AG04449 (cell line): Measurements from ENCODE around the gene METTL1.

Experiments used
- CTCF ChIA-PET: fragments of 350-600 bp; formaldehyde crosslinking; extraction: SDS; loops from one replicate; lab custom pipeline; 2021; ENCODE audit warnings: antibody characterized with exemption; lab: Yijun Ruan, JAX
- POLR2A ChIA-PET: fragments of 400-600, 350-600 bp; formaldehyde crosslinking; extraction: SDS; loops from one replicate; lab custom pipeline; 2020; ENCODE audit warnings: antibody characterized with exemption, inconsistent platforms; lab: Yijun Ruan, JAX
- DNase-seq: peaks from one replicate; pipeline ENCODE4 v3.0.0-alpha.2; 2010; ENCODE audit warnings: low read depth, low spot score
- H3K4me3 ChIP-seq: 2 replicates; pipeline ENCODE4 v1.5.1; 2011; ENCODE audit warnings: low read depth, mild to moderate bottlenecking, control low read depth, low read length
- TF ChIP-seq, protein P1 (sequence below): IDR thresholded peaks from one replicate; pipeline ENCODE4 v1.5.1; 2011; ENCODE audit warnings: mild to moderate bottlenecking, moderate library complexity, low read length, control low read depth, inconsistent platforms; ENCODE audit not compliant: insufficient read depth; ENCODE audit errors: missing control alignments

The METTL1 gene

DNA sequence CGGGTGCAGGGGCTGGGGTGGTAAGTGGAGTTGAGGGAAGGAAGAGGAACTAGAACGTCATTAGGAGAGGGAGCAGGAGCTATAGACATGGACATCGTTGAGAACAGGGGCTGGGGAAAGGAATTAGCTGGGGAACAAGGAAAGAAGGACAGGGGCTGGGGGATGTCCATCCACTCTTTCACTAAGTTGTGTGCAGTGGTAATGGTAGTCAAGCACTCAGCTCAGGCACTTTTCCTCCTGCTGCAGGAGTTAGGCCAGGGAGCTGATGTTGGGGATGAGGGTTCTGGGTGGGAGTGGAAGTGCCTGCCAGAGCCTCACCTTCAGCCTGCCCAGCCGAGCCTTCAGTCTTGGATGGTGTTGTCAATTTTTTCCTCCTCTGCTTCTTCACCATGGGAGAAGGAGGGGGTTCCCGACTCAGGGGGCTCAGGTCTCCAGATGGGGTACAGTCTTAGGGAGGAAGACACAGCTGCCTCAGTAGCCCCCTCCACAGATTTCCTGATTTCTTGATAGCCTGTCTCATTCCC lies 42.5 kb downstream of the METTL1 start:
- CTCF ChIA-PET, result interaction anchor here (1.3 kb wide), 1 partner anchor 15 kb away, joined by 3 read pairs; no protein-coding TSS in a partner anchor
- POLR2A ChIA-PET, result no interaction called here
- no peak overlapping the region for H3K4me3 ChIP-seq
- no peak for DNase-seq
- TF ChIP-seq, protein P1, sequence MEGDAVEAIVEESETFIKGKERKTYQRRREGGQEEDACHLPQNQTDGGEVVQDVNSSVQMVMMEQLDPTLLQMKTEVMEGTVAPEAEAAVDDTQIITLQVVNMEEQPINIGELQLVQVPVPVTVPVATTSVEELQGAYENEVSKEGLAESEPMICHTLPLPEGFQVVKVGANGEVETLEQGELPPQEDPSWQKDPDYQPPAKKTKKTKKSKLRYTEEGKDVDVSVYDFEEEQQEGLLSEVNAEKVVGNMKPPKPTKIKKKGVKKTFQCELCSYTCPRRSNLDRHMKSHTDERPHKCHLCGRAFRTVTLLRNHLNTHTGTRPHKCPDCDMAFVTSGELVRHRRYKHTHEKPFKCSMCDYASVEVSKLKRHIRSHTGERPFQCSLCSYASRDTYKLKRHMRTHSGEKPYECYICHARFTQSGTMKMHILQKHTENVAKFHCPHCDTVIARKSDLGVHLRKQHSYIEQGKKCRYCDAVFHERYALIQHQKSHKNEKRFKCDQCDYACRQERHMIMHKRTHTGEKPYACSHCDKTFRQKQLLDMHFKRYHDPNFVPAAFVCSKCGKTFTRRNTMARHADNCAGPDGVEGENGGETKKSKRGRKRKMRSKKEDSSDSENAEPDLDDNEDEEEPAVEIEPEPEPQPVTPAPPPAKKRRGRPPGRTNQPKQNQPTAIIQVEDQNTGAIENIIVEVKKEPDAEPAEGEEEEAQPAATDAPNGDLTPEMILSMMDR, result no peak

DNA sequence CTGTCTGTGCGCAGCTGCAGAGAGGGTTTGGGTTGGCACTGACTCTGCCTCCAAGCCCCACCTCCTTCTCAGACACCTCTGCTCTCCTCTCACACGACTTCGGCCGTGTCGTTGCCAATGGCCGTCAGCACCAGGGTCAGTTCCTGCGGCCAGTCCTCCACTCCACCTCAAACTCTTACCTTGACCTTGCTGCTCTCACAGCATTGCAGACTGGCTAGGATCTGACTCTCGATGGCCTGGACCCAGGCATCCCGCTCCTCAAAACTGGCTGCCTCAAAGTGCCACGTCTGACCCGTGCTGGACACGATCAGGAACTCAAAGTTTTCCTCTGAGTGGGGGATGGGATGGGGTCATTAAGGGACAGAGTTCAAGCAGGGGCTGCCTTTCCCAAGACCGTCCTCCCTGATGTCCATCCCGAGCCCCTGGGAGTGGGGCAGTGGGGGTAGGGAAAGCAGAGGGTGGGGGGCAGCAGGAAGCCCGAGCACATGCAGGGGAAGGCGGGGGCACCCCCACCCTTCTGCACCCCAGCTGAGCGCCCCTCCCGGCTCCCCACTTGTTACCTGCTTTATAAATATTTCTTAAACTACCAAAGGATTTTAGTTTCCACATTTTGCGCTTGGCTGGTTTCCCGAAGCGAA lies 44.0 kb downstream of the METTL1 start:
- no peak for DNase-seq
- TF ChIP-seq, protein P1, result no peak
- H3K4me3 ChIP-seq, result no peak overlapping the region
- POLR2A ChIA-PET, result no interaction called here
- CTCF ChIA-PET, result interaction anchor here (3.2 to 5.3 kb wide), 3 partner anchors 8 to 35 kb away, joined by 22 to 82 read pairs (median 26); partner anchors contain the start of genes AGAP2, OS9 and TSPAN31

DNA sequence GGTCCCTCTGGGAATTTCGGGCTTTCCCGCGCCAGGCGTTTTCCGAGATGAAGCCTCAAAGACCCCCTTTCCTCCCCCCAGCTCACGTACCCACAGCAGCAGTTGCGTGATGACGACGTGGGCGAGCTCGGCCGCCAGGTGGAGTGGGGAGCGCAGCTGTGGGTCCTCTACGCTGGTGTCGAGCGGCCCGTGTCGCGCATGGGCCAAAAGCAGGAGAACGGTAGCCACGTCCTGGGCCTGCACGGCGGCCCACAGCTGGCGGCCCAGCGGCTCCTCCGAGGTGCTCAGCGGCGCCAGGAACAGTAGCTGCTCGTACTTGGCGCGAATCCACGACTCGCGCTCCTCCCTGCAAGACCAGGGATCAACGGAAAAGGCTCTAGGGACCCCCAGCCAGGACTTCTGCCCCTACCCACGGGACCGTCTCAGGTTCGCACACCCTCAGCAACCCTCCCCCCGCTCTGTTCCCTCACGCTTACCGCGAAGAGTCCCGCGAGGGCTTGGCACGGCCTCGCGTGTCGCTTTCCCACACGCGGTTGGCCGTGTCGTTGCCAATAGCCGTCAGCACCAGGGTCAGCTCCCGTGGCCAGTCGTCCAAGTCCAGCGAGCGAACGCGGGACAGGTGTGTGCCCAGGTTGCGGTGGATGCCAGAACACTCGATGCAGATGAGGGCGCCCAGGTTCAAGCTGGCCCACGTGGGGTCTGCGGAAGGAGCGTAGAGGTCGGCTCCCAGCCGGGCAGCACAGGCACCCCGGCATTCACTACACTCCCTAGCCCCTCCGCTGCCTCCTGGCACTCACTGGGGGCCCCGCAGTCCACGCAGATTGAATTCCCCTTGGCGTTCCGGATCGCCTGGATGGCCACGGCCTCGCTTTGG lies 44.8 kb downstream of the METTL1 start:
- ChIA-PET CTCF (interaction anchor here (0.8 to 5.3 kb wide), 21 partner anchors 9 to 271 kb away, joined by 3 to 82 read pairs (median 5); partner anchors contain the start of genes AGAP2, CYP27B1, OS9 and TSFM), POLR2A (interaction anchor here (0.6 to 1.3 kb wide), 3 partner anchors 12 to 1042 kb away, joined by 3 to 7 read pairs (median 3); partner anchors contain the start of gene TSPAN31)
- DNase-seq, result no peak
- H3K4me3 ChIP-seq, result peak overlapping the region; percentile 91
- TF ChIP-seq, protein P1, result peak; percentile 63

DNA sequence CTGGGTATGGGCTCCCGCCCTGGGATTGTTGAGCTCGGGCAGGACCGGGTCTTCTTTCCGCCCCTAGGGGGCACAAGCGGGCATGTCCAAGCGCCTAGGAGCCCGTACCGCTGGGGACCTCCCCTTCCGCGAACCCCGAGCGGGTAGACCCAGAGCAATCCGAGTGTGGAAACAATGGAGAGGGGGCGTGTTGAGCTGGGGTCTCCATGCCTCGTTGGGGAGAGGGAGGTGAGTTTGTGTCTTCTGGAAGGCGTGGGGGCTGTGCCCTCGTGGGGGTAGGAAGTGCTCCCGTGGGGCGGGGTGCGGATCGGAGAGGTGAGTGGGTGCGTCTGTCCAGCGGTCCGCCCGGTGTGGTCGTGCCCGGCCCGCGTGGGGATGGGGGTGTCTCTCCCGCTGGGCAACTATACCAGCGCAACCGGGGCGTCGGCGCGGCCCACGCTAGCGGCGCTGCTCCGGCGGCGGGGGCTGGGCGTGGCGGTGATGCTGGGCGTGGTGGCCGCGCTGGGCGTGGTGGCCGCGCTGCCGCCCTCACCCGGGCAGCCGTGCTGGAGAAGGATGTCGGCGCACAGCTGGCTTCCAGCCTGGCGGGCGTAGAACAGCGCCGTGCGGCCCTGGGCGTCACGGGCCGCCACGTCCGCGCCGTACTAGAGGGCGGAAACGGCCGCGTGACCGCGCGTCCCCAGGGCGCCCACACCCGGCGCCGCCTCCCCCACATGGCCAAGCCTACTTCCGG lies 45.6 kb downstream of the METTL1 start:
- peak overlapping the region; percentile 91 for H3K4me3 ChIP-seq
- POLR2A ChIA-PET, result interaction anchor here (0.5 to 1.3 kb wide), 6 partner anchors 8 to 1041 kb away, joined by 3 to 7 read pairs (median 3); partner anchors contain the start of genes CDK4 and TSPAN31

DNA sequence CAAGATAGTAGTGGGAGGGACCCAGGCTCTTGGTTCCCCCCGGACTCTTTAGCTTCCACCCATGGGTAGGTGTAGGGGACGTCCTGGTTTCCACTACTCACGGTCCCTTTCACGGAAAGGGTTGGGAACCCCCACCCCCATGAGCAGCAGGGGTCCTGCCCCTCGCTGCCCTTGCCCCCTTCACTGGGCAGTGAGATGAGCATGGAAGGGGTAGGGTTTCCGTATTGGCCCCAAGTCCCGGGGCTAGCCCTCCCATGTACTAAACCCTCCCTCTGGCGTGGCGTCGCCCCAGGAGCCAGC lies 46.1 kb downstream of the METTL1 start:
- peak overlapping the region; percentile 91 for H3K4me3 ChIP-seq
- TF ChIP-seq, protein P1, result no peak
- POLR2A ChIA-PET, result interaction anchor here (0.5 to 1.3 kb wide), 5 partner anchors 9 to 224 kb away, joined by 3 to 7 read pairs (median 3); partner anchors contain the start of genes CDK4 and TSPAN31

More for the DNA sequence above, 45.6 kb downstream of the METTL1 start:
- CTCF ChIA-PET, result interaction anchor here (0.6 to 5.3 kb wide), 39 partner anchors 10 to 274 kb away, joined by 3 to 82 read pairs (median 4); partner anchors contain the start of genes AGAP2, CYP27B1, OS9 and TSFM
- DNase-seq, result peak; percentile 29
- TF ChIP-seq, protein P1, result peak; percentile 94

More for the DNA sequence above, 46.1 kb downstream of the METTL1 start:
- no peak for DNase-seq
- CTCF ChIA-PET, result interaction anchor here (0.6 to 5.3 kb wide), 35 partner anchors 9 to 273 kb away, joined by 3 to 82 read pairs (median 4); partner anchors contain the start of genes AGAP2, CYP27B1, OS9 and TSFM
